GM21786 (cell line): ENCODE measurements around the gene MPP7.

ENCODE experiments used
- ATAC-seq: cut with Tn5 transposase; IDR thresholded peaks from one replicate; pipeline ENCODE4 v1.9.1; 2021; ENCODE audit not compliant: unreplicated experiment

MPP7 gene

DNA sequence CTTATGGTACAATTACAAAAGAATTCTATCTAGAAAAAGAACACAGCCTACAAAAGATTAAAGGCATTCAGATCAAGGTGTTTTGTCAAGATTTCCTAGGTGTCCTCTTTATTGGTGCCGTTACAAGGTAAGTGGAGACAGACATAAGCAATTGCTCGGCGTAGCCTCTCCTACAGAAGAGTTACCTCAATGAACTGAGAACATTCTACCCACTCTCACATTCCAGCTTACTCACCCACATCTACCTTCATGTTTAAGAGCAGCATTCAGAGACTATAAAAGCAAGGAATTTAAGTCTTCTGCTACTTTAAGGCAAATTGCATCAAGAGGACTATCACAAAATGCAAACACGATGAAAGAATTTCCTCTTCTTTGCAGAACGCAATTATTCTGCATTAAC lies 29.5 kb downstream of the MPP7 start:
- no peak for ATAC-seq

DNA sequence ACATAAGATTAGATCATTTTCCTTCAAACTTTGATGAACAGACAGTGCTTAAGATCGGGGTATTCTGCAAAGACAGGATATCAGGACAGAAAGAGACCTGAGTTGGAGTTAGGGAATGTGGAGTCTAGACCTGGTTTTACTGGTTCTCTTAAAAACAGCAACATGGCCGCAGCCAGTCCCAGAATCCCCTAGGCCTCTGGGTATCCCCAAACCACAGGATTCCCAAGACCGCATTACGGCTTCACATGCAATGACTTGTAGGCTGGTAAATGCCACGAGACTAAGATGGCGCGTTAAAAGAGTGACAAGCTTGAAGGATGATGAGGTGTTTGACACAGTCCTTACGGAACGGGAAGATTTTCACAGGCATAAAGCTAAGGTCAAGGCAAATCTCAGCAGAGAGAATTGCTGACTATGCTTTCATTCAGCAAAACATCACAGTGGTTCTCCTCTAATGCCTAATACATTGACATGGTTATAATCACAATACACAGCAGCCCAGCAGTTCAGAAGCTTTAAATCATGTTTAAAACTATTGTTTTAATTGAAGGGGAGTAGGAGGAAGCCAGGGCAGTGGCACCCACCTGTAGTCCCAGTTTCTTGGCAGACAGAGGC lies 32.9 kb downstream of the MPP7 start:
- ATAC-seq = no peak

DNA sequence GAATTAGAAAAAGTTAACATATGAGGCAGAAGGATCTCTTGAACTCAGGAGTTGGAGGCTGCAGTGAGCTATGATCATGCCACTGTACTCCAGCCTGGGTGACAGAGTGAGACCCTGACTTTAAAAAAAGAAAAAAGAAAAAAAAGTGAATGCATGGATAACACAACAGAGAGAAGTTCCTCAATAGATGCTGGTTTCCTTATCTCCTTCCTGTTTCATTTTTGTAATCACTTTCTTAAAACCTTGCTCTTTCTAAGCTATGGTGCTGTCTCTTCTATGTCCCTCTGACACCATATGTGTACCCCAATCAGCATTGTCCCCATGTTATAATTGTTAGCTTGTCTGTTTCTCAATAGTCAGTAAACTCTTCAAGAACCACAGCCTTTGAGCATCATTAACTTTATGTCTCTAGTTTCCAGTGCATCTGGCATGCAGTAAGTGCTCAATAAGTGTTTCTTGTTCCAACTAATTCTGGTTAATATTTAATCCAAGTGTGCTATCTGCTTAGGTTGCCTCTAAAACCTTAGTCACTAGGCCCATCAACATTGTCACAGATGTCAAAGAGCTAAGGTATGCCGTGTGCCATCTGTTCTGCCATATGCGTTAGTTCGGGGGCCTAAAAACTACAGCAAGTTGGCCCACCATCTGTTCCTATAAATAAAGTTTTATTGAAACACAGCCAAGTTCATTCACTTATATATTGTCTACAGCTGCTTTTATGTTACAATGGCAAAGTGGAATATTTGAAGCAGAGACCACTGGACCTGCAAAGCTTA lies 36.2 kb downstream of the MPP7 start:
- no peak for ATAC-seq

DNA sequence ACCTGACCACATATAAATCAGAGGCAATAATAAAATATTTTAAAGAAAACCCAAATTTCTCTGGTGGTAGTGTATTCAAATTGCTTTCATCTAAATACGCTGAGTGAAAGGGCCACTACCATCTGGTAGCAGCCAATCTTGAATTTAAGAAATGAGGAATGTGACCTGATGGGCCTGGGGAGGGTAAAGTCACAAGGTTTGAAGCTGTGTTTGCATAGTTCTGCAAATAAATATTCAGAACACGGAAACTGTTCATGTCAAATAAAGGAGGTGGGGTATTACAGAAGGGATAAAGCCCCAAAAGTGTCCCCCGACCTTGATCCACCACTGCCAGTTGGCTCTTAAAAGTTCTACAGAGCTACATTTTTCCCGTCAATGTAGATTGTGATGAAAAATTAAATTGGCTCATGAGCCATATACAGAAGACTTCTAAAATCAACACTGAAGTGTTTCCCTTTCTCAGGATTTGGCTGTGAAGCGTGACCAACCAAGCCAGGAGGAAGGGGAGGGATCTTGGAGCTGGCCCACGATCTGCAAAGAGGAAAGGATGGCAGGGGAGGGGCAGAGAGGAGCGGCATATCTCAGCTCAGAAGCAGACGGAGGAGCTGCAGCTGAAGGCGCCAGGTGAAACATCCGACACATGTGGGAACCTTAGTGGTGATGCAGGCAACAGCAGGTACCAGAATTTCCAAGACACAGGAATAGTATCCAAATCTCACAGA lies 39.6 kb downstream of the MPP7 start:
- ATAC-seq = no peak

DNA sequence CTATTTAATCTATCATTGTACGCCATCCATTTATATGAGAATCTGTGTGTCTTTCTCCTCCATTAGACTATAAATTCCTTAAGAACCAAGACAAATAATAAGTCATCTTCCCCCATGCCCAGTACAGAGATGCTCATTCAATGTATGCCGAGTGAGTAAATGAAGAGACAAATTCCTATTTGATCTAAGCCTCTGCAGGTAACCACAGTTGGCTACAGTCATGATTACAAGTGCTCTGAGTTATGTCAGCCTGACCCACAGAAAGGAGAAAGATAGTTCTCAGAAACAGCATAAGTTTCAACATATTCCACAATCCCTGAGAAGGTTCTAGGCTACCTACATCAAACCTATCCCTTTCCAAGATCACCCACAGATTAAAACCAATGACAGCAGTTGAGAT lies 46.1 kb downstream of the MPP7 start:
- ATAC-seq = no peak

DNA sequence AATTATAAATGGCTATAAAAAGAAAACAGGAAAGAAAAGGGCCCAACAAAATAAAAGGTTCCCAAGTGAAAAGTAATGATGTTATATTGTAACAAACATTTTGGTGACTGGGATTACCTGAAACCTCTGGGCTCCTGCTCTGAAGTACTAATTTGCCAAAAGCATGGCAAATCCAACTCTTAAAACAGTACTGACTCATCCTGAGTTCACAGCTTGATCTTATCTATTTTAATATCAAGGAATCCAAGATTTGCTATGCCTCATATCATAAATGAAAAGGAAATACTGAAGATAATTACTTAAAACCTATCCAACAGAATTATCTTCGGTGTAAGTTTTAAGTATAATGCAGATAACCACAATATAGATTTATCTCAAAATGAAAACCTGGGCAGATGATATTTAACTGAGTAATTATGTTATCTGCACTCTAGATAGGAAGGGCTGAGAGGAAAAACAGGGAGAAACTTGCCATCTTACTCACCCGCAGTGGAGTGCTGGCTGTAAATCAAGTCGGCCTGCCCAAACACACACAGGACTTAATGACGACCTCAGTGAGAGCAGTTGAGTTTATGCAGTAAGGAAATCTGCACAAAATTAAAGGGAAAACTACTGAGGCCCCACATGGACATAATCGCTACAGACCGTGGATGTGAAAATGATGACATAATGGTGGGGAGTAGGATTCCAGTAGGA lies 48.4 kb downstream of the MPP7 start:
- ATAC-seq = no peak

DNA sequence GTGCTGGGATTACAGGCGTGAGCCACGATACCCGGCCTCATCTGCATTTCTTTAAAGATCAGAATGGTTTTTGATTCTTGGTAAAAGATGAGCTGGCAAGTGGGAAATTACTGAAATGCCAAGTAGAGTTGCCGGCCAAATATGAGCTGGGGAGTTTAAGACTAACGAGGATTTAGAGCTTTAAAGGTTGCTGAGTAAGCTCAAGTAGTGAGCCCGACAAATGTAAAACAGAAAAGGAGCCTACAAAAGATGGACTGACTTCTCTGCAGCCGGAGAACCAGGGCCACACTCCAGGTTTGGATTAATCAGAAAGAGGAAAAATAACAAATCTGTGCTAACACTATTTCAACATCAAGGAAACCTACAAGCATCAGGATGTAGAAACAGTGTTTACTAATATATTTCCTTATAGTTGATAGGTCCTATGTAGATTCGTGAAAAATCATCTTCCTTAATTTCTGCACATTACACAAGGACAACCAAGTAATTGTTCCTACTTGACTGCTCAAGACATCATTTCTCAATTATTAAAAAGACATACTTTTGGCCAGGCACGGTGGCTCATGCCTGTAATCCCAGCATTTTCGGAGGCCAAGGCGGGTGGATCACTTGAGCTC lies 49.6 kb downstream of the MPP7 start:
- ATAC-seq = no peak
